Measurements from ENCODE around the gene C19orf44. TPM values are rescaled to one million over a fixed set of nuclear protein-coding genes. Genes with fewer than 3 reads are reported as not detected.
"Not testable (repeated sequence)": the region's sequence is repeated elsewhere in the genome, so short reads cannot be mapped to it uniquely, and the experiment has no call there.

C19orf44 gene
- total RNA-seq, 4 donors from 2014 or later: 13.4 to 19.0 (median 15.8) TPM

DNA sequence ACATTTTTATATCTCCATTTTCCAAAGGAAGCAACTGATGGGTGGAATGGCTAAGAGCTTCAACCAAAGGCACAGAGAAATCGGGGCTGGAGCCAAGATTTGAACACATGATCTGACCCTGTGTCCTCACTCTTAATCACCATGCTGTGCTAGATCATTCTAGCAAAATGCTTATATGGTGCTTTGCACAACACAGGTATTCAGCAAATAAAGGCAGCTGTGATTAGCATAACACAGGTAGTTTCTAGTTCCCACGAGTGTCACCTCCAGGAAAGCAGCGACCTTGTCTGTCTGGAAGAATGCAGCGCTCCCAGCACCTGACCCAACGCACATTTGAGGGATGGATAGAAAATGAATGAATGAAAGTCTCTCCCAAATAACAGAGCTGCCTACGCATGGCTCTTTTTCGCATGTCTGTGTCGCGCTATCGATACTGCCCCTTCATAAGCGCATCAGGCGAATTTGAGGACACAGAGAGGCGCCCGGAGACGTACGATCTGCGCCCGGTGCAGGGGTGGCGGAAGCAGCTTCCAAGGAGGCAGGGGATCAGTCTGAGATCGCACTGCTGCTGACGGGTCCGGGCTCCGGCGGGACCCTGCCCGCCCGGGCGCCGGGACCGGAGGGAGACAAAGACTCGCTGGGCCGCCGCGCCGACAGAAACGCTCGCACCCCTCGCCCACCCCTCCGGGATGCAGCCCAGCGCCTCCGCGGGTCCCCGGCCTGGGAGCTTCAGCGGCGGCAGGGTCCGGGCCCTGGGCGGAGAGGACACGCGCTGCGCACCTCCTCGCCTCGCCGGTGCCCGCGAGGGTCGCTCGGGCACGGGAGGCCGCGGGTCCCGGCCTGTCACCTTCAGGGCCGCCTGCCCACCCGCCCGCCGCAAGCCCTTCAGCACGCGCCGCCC, 25.0 kb upstream of the C19orf44 start:
- H3K27ac ChIP-seq: peak overlapping the region; percentile 23 to 95 (median 84)
- H3K36me3 ChIP-seq: no peaks in the 10 kb centered on the region
- no peaks in the 10 kb centered on the region for H3K27me3 ChIP-seq
- TF ChIP-seq POLR2A (IDR thresholded peaks at IDR 0.05) (no peak), EP300 (IDR thresholded peaks at IDR 0.05) (no peak)
- TF ChIP-seq, protein P1, sequence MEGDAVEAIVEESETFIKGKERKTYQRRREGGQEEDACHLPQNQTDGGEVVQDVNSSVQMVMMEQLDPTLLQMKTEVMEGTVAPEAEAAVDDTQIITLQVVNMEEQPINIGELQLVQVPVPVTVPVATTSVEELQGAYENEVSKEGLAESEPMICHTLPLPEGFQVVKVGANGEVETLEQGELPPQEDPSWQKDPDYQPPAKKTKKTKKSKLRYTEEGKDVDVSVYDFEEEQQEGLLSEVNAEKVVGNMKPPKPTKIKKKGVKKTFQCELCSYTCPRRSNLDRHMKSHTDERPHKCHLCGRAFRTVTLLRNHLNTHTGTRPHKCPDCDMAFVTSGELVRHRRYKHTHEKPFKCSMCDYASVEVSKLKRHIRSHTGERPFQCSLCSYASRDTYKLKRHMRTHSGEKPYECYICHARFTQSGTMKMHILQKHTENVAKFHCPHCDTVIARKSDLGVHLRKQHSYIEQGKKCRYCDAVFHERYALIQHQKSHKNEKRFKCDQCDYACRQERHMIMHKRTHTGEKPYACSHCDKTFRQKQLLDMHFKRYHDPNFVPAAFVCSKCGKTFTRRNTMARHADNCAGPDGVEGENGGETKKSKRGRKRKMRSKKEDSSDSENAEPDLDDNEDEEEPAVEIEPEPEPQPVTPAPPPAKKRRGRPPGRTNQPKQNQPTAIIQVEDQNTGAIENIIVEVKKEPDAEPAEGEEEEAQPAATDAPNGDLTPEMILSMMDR (IDR thresholded peaks at IDR 0.05): no peak
- H3K9me3 ChIP-seq: peaks cover 0 to 5% (median 0%) of the 10 kb centered on the region in 4 donors
- peaks cover 0 to 54% (median 18%) of the 10 kb centered on the region in 4 donors for H3K4me1 ChIP-seq
- 0% methylated on average over 24 to 48 of the region's 67 CpGs for WGBS, 2 donors
- H3K4me3 ChIP-seq: peak overlapping the region; percentile 78 to 98 (median 88)
- DNase-seq (ENCODE audit: low spot score in 2 of 2): no peak

DNA sequence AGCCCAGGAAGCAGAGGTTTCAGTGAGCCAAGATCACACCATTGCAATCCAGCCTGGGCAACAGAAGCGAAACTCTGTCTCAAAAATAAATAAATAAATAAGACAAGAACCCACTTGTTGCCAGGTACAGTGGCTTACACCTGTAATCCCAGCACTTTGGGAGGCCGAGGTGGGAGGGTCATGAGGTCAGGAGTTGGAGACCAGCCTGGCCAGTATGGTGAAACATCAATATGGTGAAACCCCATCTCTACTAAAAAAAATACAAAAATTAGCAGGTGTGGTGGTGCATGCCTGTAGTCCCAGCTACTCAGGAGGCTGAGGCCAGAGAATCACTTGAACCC, 23.7 kb upstream of the C19orf44 start:
- not testable (repeated sequence) for H3K36me3 ChIP-seq; H3K27me3 ChIP-seq; H3K9me3 ChIP-seq; DNase-seq (ENCODE audit: low spot score in 2 of 2)
- Histone ChIP-seq H3K4me1 (peaks cover 0 to 42% (median 18%) of the 10 kb centered on the region in 4 donors), H3K27ac (peak overlapping the region; percentile 84 to 98 (median 94)), H3K4me3 (peak overlapping the region; percentile 81 to 98 (median 88))
- 66 to 83% methylated on average over 2 of the region's 2 CpGs for WGBS, 2 donors

DNA sequence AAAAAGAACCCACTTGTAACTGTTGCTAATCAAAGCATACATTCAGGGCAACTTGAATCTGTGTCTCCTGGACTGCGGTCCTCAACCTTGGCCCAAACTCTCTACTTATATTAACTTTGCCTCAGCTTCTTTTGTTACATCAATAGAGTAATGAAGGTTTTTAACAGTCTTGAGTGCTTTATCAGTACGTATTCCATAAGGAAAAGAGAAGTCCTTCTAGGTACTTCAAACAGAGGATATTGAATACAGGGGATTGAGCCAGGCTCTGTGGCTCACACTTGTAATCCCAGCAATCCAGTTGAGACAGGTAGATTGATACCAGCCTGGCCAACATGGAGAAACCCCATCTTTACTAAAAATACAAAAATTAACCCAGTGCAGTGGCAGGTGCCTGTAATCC, 23.2 kb upstream of the C19orf44 start:
- peak overlapping the region in 1 of 4 donors; percentile 98 for H3K27ac ChIP-seq
- no peak for DNase-seq (ENCODE audit: low spot score in 2 of 2)
- peaks cover 0 to 37% (median 18%) of the 10 kb centered on the region in 4 donors for H3K4me1 ChIP-seq
- no peaks in the 10 kb centered on the region for H3K36me3 ChIP-seq
- WGBS, 2 donors: 99 to 100% methylated on average over 2 of the region's 2 CpGs
- H3K9me3 ChIP-seq: peaks cover 0 to 5% (median 0%) of the 10 kb centered on the region in 4 donors
- no peaks in the 10 kb centered on the region for H3K27me3 ChIP-seq
- no peak overlapping the region for H3K4me3 ChIP-seq
- TF ChIP-seq, protein P1 (IDR thresholded peaks at IDR 0.05): no peak
- TF ChIP-seq EP300 (IDR thresholded peaks at IDR 0.05) (no peak), POLR2A (IDR thresholded peaks at IDR 0.05) (no peak)

DNA sequence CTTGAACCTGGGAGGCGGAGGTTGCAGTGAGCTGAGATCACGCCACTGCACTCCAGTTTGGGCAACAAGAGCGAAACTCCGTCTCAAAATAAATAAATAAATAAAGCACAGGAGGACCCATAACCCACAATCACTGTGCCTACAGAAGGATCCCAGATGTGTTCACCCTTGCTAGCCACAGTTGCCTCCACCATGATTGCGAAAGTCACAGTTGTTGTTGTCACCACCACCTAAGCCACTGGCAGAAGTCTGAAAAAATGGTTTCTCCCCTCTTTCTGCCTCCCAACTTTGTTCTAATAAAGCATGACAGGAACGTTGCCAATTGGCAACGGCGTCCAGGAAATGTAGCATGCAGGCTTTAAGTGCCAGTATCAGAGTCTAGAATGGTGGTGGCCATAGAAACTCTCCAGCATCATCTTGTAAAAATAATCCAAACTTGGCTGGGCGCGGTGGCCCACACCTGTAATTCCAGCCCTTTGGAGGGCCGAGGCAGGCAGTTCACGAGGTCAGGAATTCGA, 22.3 kb upstream of the C19orf44 start:
- Histone ChIP-seq H3K27me3 (no peaks in the 10 kb centered on the region), H3K4me1 (peaks cover 0 to 29% (median 18%) of the 10 kb centered on the region in 4 donors), H3K9me3 (peaks cover 0 to 5% (median 0%) of the 10 kb centered on the region in 4 donors), H3K4me3 (no peak overlapping the region), H3K36me3 (no peaks in the 10 kb centered on the region), H3K27ac (no peak overlapping the region)
- DNase-seq (ENCODE audit: low spot score in 2 of 2): no peak
- TF ChIP-seq EP300 (IDR thresholded peaks at IDR 0.05) (no peak), POLR2A (IDR thresholded peaks at IDR 0.05) (no peak)
- TF ChIP-seq, protein P1 (IDR thresholded peaks at IDR 0.05): no peak
- 86 to 87% methylated on average over 13 of the region's 13 CpGs for WGBS, 2 donors

DNA sequence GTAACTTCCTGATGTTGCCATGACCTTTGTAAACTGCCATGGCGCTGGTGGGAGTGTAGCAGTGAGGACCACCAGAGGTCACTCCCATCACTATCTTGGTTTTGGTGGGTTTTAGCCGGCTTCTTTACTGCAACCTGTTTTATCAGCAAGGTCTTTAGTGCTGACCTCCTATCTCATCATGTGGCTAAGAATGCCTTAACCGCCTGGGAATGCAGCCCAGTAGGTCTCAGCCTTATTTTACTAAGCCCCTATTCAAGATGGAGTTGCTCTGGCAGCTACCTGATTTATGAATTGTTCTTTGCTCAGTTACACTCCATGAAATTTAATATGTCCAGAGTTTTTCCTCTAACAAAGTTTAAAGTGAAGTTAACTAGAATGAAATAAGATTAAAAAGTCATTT, 19.8 kb upstream of the C19orf44 start:
- no peak overlapping the region for H3K4me3 ChIP-seq
- 63 to 71% methylated on average over 3 of the region's 3 CpGs for WGBS, 2 donors
- peaks cover 0 to 5% (median 3%) of the 10 kb centered on the region in 4 donors for H3K4me1 ChIP-seq
- H3K27ac ChIP-seq: no peak overlapping the region
- peaks cover 0 to 5% (median 0%) of the 10 kb centered on the region in 4 donors for H3K9me3 ChIP-seq
- H3K36me3 ChIP-seq: no peaks in the 10 kb centered on the region
- no peak for DNase-seq (ENCODE audit: low spot score in 2 of 2)
- no peak for TF ChIP-seq POLR2A (IDR thresholded peaks at IDR 0.05)
- TF ChIP-seq EP300 (IDR thresholded peaks at IDR 0.05): no peak
- TF ChIP-seq, protein P1 (IDR thresholded peaks at IDR 0.05): no peak
- no peaks in the 10 kb centered on the region for H3K27me3 ChIP-seq

Data from tibial nerve (tissue), 4 donors.